Limb (tissue), 2 donors: ENCODE data around the gene SUSD4.

Source experiments
- DNase-seq, 2 donors: peaks; one replicate each; pipeline ENCODE4 v3.0.0-alpha.2; 2016; ENCODE audit errors: extremely low spot score in 2 of 2

Gene SUSD4

GRCh38 chr1:223230161-223230881 lies 133.7 kb downstream of the SUSD4 start:
- peak in 1 of 2 donors; percentile 4 for DNase-seq

GRCh38 chr1:223229756-223230155 lies 134.2 kb downstream of the SUSD4 start:
- DNase-seq = no peak

GRCh38 chr1:223228931-223229528 lies 134.9 kb downstream of the SUSD4 start:
- peak in 1 of 2 donors; percentile 6 for DNase-seq

- DNase-seq = peak in 1 of 2 donors; percentile 17
These were observed 135.8 kb downstream of the SUSD4 start for GRCh38 chr1:223228201-223228600.

GRCh38 chr1:223227486-223228196 lies 136.3 kb downstream of the SUSD4 start:
- DNase-seq = peak in 1 of 2 donors; percentile 13

- DNase-seq = no peak
These were observed 136.9 kb downstream of the SUSD4 start for GRCh38 chr1:223227031-223227430.

GRCh38 chr1:223226271-223226670 lies 137.7 kb downstream of the SUSD4 start:
- peak in 1 of 2 donors; percentile 12 for DNase-seq

- DNase-seq = no peak
These were observed 138.5 kb downstream of the SUSD4 start for GRCh38 chr1:223225481-223225880.

- DNase-seq = peak in 1 of 2 donors; percentile 7
These were observed 138.9 kb downstream of the SUSD4 start for GRCh38 chr1:223225061-223225460.

GRCh38 chr1:223224465-223224864 lies 139.5 kb downstream of the SUSD4 start:
- peak in 1 of 2 donors; percentile 17 for DNase-seq

GRCh38 chr1:223223091-223223995 lies 140.6 kb downstream of the SUSD4 start:
- no peak for DNase-seq

GRCh38 chr1:223222377-223222776 lies 141.6 kb downstream of the SUSD4 start:
- DNase-seq = no peak

- no peak for DNase-seq
These were observed 142.3 kb downstream of the SUSD4 start for GRCh38 chr1:223221686-223222085.

GRCh38 chr1:223219846-223220610 lies 143.9 kb downstream of the SUSD4 start:
- DNase-seq = no peak

GRCh38 chr1:223219318-223219635 lies 144.7 kb downstream of the SUSD4 start:
- DNase-seq = no peak

- DNase-seq = no peak
These were observed 146.2 kb downstream of the SUSD4 start for GRCh38 chr1:223217781-223218180.

GRCh38 chr1:223216531-223217205 lies 147.3 kb downstream of the SUSD4 start:
- no peak for DNase-seq

GRCh38 chr1:223216074-223216473 lies 147.9 kb downstream of the SUSD4 start:
- DNase-seq = no peak

GRCh38 chr1:223215026-223215425 lies 148.9 kb downstream of the SUSD4 start:
- no peak for DNase-seq

- DNase-seq = no peak
These were observed 149.6 kb downstream of the SUSD4 start for GRCh38 chr1:223214261-223214807.
